ENCODE measurements around the gene HIVEP3. TPM values are rescaled to one million over a fixed set of nuclear protein-coding genes. Genes with fewer than 3 reads are reported as not detected.
A peak's percentile ranks its signal among the peaks of the same experiment; 100 is the strongest.

HIVEP3 gene
- total RNA-seq, 1 donor from 2014 or later, result 1.2 TPM

DNA sequence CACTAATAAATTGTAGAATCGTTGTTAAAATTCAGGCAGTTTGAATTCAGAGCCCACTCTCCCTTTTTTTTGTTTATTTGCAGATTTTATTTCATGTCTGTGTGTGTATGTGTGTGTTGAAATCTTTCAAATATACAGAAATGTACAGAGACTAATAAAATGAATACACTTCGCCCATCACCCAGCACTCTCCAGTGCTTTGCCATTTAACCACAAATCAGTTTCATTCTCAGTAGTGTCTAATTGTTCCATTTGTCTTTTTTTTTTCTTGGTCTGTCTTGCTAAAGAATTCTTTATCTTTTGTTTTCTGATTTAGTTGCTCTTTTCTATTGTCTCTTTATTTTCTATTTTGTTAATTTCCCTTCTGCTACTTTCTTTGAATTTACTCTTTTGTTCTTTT lies 99.7 kb downstream of the HIVEP3 start:
- Mint-ChIP-seq H3K27me3 (ENCODE audit: low read depth) (no peaks in the 10 kb centered on the region), H3K4me3 (no peak overlapping the region), H3K27ac (ENCODE audit: unreplicated experiment) (no peak overlapping the region), H3K9me3 (no peaks in the 10 kb centered on the region), H3K4me1 (peaks cover 14% of the 10 kb centered on the region), H3K36me3 (ENCODE audit: low read depth) (no peaks in the 10 kb centered on the region)
- TF ChIP-seq CTCF (conservative IDR thresholded peaks at IDR 0.05), result no peak
- DNase-seq (ENCODE audit: low read depth, low spot score), result no peak

DNA sequence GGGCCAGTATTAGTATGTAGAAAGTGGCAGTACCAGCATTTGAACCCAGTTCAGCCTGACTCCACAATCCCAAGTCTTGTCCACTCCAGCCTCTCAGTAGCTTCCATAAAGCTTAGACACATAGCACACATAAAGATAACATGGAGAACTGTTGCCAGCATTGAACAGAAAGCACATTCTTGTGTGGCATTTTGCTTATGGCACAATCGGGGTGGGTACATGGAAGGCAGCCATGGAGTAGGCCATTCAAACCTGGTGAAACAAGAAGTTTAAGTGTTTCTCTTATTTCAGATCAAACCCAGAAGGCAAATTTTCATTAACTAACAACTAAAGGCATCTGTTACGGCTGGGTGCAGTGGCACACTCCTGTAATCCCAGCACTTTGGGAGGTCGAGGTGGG lies 102.7 kb downstream of the HIVEP3 start:
- Mint-ChIP-seq H3K36me3 (ENCODE audit: low read depth) (no peaks in the 10 kb centered on the region), H3K9me3 (no peaks in the 10 kb centered on the region), H3K27me3 (ENCODE audit: low read depth) (no peaks in the 10 kb centered on the region)

DNA sequence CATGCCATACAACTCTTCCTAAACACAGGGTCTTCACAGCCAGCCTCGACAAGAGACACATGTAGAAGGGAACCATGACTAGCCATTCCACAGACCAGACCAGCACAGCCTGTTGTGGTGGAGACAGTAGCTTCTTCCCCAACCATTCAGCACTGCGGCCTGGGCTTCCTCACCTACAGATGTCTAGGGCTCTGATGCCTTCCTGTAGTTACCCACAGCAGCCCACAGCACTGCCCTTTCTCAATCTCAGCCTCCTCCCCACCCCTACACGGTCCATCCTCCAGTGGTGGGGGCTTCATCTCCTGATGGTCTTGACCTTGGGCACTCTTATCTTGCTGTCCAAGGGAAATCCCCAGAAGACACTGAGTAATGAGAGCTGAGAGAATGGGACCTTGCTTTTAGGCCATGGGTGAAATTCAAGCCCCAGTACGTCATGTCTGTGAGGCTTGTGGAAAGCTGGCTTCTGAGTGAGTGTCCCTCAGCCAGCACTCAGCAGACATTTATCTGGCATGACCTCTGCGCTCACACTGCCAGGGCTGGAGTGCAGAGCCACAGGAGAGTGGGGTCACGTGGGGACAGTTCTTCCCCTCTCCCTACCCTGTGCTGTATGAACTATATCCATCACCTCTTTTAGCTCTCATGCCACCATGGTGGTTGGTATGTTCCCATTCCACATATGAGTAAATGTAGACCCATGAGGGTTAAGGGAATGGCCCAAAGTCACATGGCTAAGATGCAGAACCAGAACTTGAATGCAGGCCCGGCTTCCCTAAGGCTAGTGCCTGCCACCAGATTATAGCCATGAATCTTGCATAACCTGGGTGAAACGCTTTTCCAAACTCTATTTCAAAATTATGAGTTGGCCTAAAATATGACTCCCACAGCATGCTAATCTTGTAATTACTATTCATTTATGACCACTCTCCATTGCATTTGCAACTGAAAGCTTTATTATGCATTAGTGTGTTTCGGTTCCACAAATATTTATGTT lies 104.7 kb downstream of the HIVEP3 start:
- Mint-ChIP-seq H3K4me1 (peaks cover 5% of the 10 kb centered on the region), H3K4me3 (no peak overlapping the region), H3K9me3 (no peaks in the 10 kb centered on the region), H3K27ac (ENCODE audit: unreplicated experiment) (no peak overlapping the region), H3K36me3 (ENCODE audit: low read depth) (no peaks in the 10 kb centered on the region), H3K27me3 (ENCODE audit: low read depth) (no peaks in the 10 kb centered on the region)
- no peak for DNase-seq (ENCODE audit: low read depth, low spot score)
- TF ChIP-seq CTCF (conservative IDR thresholded peaks at IDR 0.05), result no peak

More for the DNA sequence above, 102.7 kb downstream of the HIVEP3 start:
- H3K27ac Mint-ChIP-seq (ENCODE audit: unreplicated experiment), result no peak overlapping the region
- no peak overlapping the region for H3K4me3 Mint-ChIP-seq
- no peak for DNase-seq (ENCODE audit: low read depth, low spot score)
- TF ChIP-seq CTCF (conservative IDR thresholded peaks at IDR 0.05), result no peak
- peaks cover 5% of the 10 kb centered on the region for H3K4me1 Mint-ChIP-seq

- no peak overlapping the region for H3K27ac Mint-ChIP-seq (ENCODE audit: unreplicated experiment)
- no peak for DNase-seq (ENCODE audit: low read depth, low spot score)
- no peaks in the 10 kb centered on the region for H3K27me3 Mint-ChIP-seq (ENCODE audit: low read depth)
- peaks cover 5% of the 10 kb centered on the region for H3K4me1 Mint-ChIP-seq
- no peaks in the 10 kb centered on the region for H3K36me3 Mint-ChIP-seq (ENCODE audit: low read depth)
- TF ChIP-seq CTCF (conservative IDR thresholded peaks at IDR 0.05), result no peak
- no peaks in the 10 kb centered on the region for H3K9me3 Mint-ChIP-seq
- H3K4me3 Mint-ChIP-seq, result no peak overlapping the region
Measured at GRCh38 chr1:41813226-41813625, 105.5 kb downstream of the HIVEP3 start.

DNA sequence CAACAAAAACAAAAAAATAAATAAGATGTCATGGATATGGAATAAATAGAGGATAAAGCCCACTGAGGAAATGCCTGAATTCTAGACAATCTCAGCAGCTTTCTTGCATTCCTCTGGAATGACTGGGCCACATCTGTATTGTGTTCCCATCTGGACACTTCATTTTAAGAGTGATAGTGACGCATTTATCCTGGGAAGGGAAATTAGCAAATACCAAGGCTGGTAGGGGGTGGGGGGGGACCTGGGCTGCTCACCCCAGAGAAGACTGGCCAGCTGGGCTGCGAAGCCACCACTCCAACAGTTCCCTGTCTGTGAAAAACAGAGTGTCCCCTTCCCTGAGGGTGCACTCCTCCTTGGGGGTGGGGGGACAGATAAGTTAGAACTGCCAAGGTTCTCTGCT lies 106.3 kb downstream of the HIVEP3 start:
- H3K27ac Mint-ChIP-seq (ENCODE audit: unreplicated experiment), result peak overlapping the region; percentile 66
- no peak for TF ChIP-seq CTCF (conservative IDR thresholded peaks at IDR 0.05)
- no peak overlapping the region for H3K4me3 Mint-ChIP-seq
- no peaks in the 10 kb centered on the region for H3K36me3 Mint-ChIP-seq (ENCODE audit: low read depth)
- H3K27me3 Mint-ChIP-seq (ENCODE audit: low read depth), result no peaks in the 10 kb centered on the region
- H3K4me1 Mint-ChIP-seq, result peaks cover 5% of the 10 kb centered on the region
- DNase-seq (ENCODE audit: low read depth, low spot score), result no peak
- no peaks in the 10 kb centered on the region for H3K9me3 Mint-ChIP-seq

Measured in neural crest cell (in vitro differentiated cells).